GM20000 (cell line): ENCODE data around the gene GEMIN4.

Source experiments
- DNase-seq: peaks from one replicate; pipeline ENCODE4 v3.0.0; 2012; ENCODE audit warnings: low spot score
- CTCF ChIP-seq: IDR thresholded peaks from 2 replicates; pipeline ENCODE4 v1.5.1; 2012; ENCODE audit warnings: mild to moderate bottlenecking, control low read depth; ENCODE audit errors: extremely low read depth, missing control alignments

The GEMIN4 gene

GRCh38 chr17:725084-725483 lies 27.0 kb downstream of the GEMIN4 start:
- no peak for TF ChIP-seq CTCF
- DNase-seq = no peak

GRCh38 chr17:721540-721937 lies 30.5 kb downstream of the GEMIN4 start:
- no peak for TF ChIP-seq CTCF
- DNase-seq = no peak

GRCh38 chr17:720706-721539 lies 31.1 kb downstream of the GEMIN4 start:
- no peak for TF ChIP-seq CTCF
- no peak for DNase-seq

- no peak for TF ChIP-seq CTCF
- no peak for DNase-seq
Observed at GRCh38 chr17:718075-718474, 34.0 kb downstream of the GEMIN4 start.

GRCh38 chr17:708132-708531 lies 43.9 kb downstream of the GEMIN4 start:
- no peak for DNase-seq
- no peak for TF ChIP-seq CTCF

GRCh38 chr17:705863-706262 lies 46.2 kb downstream of the GEMIN4 start:
- TF ChIP-seq CTCF = no peak
- DNase-seq = no peak

GRCh38 chr17:705011-705410 lies 47.1 kb downstream of the GEMIN4 start:
- TF ChIP-seq CTCF = no peak

More at GRCh38 chr17:705011-705410, 47.1 kb downstream of the GEMIN4 start:
- DNase-seq = no peak
